ENCODE measurements around the gene SLC22A13. TPM values are rescaled to one million over a fixed set of nuclear protein-coding genes. Genes with fewer than 3 reads are reported as not detected.

Gene SLC22A13
- total RNA-seq, 1 donor from 2014 or later: 1.2 TPM

- Mint-ChIP-seq H3K27me3 (ENCODE audit: unreplicated experiment) (no peaks in the 10 kb centered on the region), H3K4me1 (ENCODE audit: unreplicated experiment) (peaks cover 21% of the 10 kb centered on the region), H3K27ac (ENCODE audit: unreplicated experiment) (no peak overlapping the region), H3K4me3 (ENCODE audit: unreplicated experiment) (no peak overlapping the region), H3K9me3 (ENCODE audit: unreplicated experiment) (no peaks in the 10 kb centered on the region), H3K36me3 (ENCODE audit: unreplicated experiment) (peaks cover 9% of the 10 kb centered on the region)
- no peak for DNase-seq (ENCODE audit: extremely low spot score, unreplicated experiment)
- no peak for TF ChIP-seq CTCF (IDR thresholded peaks at IDR 0.05)
Measured at GRCh38 chr3:38267662-38268061, 2.0 kb downstream of the SLC22A13 start.

- no peak for TF ChIP-seq CTCF (IDR thresholded peaks at IDR 0.05)
Measured at GRCh38 chr3:38268087-38268486, 2.5 kb downstream of the SLC22A13 start.

GRCh38 chr3:38268522-38268921 is 2.9 kb downstream of the SLC22A13 start:
- no peak for DNase-seq (ENCODE audit: extremely low spot score, unreplicated experiment)
- Mint-ChIP-seq H3K27me3 (ENCODE audit: unreplicated experiment) (no peaks in the 10 kb centered on the region), H3K4me1 (ENCODE audit: unreplicated experiment) (peaks cover 18% of the 10 kb centered on the region), H3K27ac (ENCODE audit: unreplicated experiment) (no peak overlapping the region), H3K9me3 (ENCODE audit: unreplicated experiment) (no peaks in the 10 kb centered on the region), H3K4me3 (ENCODE audit: unreplicated experiment) (no peak overlapping the region), H3K36me3 (ENCODE audit: unreplicated experiment) (peaks cover 9% of the 10 kb centered on the region)
- no peak for TF ChIP-seq CTCF (IDR thresholded peaks at IDR 0.05)

More at GRCh38 chr3:38268087-38268486, 2.5 kb downstream of the SLC22A13 start:
- DNase-seq (ENCODE audit: extremely low spot score, unreplicated experiment): no peak
- H3K4me3 Mint-ChIP-seq (ENCODE audit: unreplicated experiment): no peak overlapping the region
- no peaks in the 10 kb centered on the region for H3K9me3 Mint-ChIP-seq (ENCODE audit: unreplicated experiment)
- peaks cover 9% of the 10 kb centered on the region for H3K36me3 Mint-ChIP-seq (ENCODE audit: unreplicated experiment)
- peaks cover 21% of the 10 kb centered on the region for H3K4me1 Mint-ChIP-seq (ENCODE audit: unreplicated experiment)
- H3K27me3 Mint-ChIP-seq (ENCODE audit: unreplicated experiment): no peaks in the 10 kb centered on the region
- H3K27ac Mint-ChIP-seq (ENCODE audit: unreplicated experiment): no peak overlapping the region

GRCh38 chr3:38270606-38271005 is 5.0 kb downstream of the SLC22A13 start:
- Mint-ChIP-seq H3K4me1 (ENCODE audit: unreplicated experiment) (peaks cover 12% of the 10 kb centered on the region), H3K36me3 (ENCODE audit: unreplicated experiment) (peaks cover 17% of the 10 kb centered on the region), H3K9me3 (ENCODE audit: unreplicated experiment) (no peaks in the 10 kb centered on the region), H3K4me3 (ENCODE audit: unreplicated experiment) (no peak overlapping the region), H3K27me3 (ENCODE audit: unreplicated experiment) (no peaks in the 10 kb centered on the region), H3K27ac (ENCODE audit: unreplicated experiment) (no peak overlapping the region)
- no peak for DNase-seq (ENCODE audit: extremely low spot score, unreplicated experiment)
- TF ChIP-seq CTCF (IDR thresholded peaks at IDR 0.05): no peak

GRCh38 chr3:38271553-38271952 is 5.9 kb downstream of the SLC22A13 start:
- Mint-ChIP-seq H3K27me3 (ENCODE audit: unreplicated experiment) (no peaks in the 10 kb centered on the region), H3K27ac (ENCODE audit: unreplicated experiment) (no peak overlapping the region), H3K4me3 (ENCODE audit: unreplicated experiment) (no peak overlapping the region), H3K36me3 (ENCODE audit: unreplicated experiment) (peaks cover 17% of the 10 kb centered on the region), H3K4me1 (ENCODE audit: unreplicated experiment) (peaks cover 12% of the 10 kb centered on the region), H3K9me3 (ENCODE audit: unreplicated experiment) (no peaks in the 10 kb centered on the region)
- no peak for DNase-seq (ENCODE audit: extremely low spot score, unreplicated experiment)
- no peak for TF ChIP-seq CTCF (IDR thresholded peaks at IDR 0.05)

Measured in osteocyte (in vitro differentiated cells).